DOHH2 (cell line): ENCODE data around the gene FAM89B.
A peak's percentile ranks its signal among the peaks of the same experiment; 100 is the strongest.

Source experiments
- H3F3A ChIP-seq: fragments of 200-600 bp; sonication (generic), shearing (Covaris generic); 2 replicates; pipeline ENCODE4 v1.6.0; 2016; ENCODE audit warnings: antibody characterized with exemption, mild to moderate bottlenecking; ENCODE audit not compliant: control insufficient read depth, insufficient read depth
- H3K27ac ChIP-seq: fragments of 200-600 bp; sonication (generic); 2 replicates; pipeline ENCODE4 v1.5.1; 2014; ENCODE audit warnings: low read depth, mild to moderate bottlenecking, low read length, moderate library complexity
- H3K27me3 ChIP-seq: fragments of 200-600 bp; sonication (generic); 2 replicates; pipeline ENCODE4 v1.6.1; 2014; ENCODE audit warnings: mild to moderate bottlenecking, low read length, mixed read lengths; ENCODE audit not compliant: control insufficient read depth
- H3K36me3 ChIP-seq: fragments of 200-600 bp; sonication (generic); 2 replicates; pipeline ENCODE4 v1.6.1; 2014; ENCODE audit warnings: mild to moderate bottlenecking, low read length, moderate library complexity, mixed read lengths; ENCODE audit not compliant: control insufficient read depth
- H3K4me1 ChIP-seq: fragments of 200-600 bp; sonication (generic); 2 replicates; pipeline ENCODE4 v1.6.1; 2014; ENCODE audit warnings: mild to moderate bottlenecking, low read length, mixed read lengths; ENCODE audit not compliant: control insufficient read depth
- H3K4me2 ChIP-seq: fragments of 200-600 bp; sonication (generic); 2 replicates; pipeline ENCODE4 v1.6.0; 2014; ENCODE audit warnings: mild to moderate bottlenecking, low read length, moderate library complexity
- H3K4me3 ChIP-seq: fragments of 200-600 bp; sonication (generic); 2 replicates; pipeline ENCODE4 v1.5.1; 2014; ENCODE audit warnings: mild to moderate bottlenecking, low read length, mixed read lengths
- H3K79me2 ChIP-seq: fragments of 200-600 bp; sonication (generic); 2 replicates; pipeline ENCODE4 v1.6.1; 2014; ENCODE audit warnings: mild to moderate bottlenecking, low read length, mixed read lengths; ENCODE audit not compliant: control insufficient read depth
- H3K9me2 ChIP-seq: fragments of 200-600 bp; sonication (generic); replicated peaks from 2 replicates; pipeline ENCODE4 v1.6.1; 2014; ENCODE audit warnings: mild to moderate bottlenecking, low read length, mixed read lengths; ENCODE audit not compliant: control insufficient read depth
- H3K9me3 ChIP-seq: fragments of 200-600 bp; sonication (generic); 2 replicates; pipeline ENCODE4 v1.6.1; 2014; ENCODE audit warnings: antibody characterized with exemption, low read length, mixed read lengths; ENCODE audit not compliant: control insufficient read depth, insufficient read depth
- H4K20me1 ChIP-seq: fragments of 200-600 bp; sonication (generic); 2 replicates; pipeline ENCODE4 v1.6.0; 2014; ENCODE audit warnings: low read depth, mild to moderate bottlenecking, antibody characterized with exemption, low read length, moderate library complexity; ENCODE audit not compliant: control insufficient read depth, insufficient read depth
- CTCF ChIP-seq: fragments of 200-600 bp; sonication (generic); IDR thresholded peaks from one replicate; pipeline ENCODE4 v1.5.1; 2014; ENCODE audit warnings: antibody characterized with exemption, mild to moderate bottlenecking, low read depth, low read length; ENCODE audit not compliant: poor library complexity, severe bottlenecking
- EZH2phosphoT487 ChIP-seq: fragments of 200-600 bp; sonication (generic); IDR thresholded peaks from 2 replicates; pipeline ENCODE4 v1.6.1; 2017; ENCODE audit warnings: borderline replicate concordance, mild to moderate bottlenecking, antibody characterized with exemption, low read length, moderate library complexity, mixed read lengths

The FAM89B gene

GRCh38 chr11:65524741-65525545 is 47.4 kb upstream of the FAM89B start, which contains the start of gene SCYL1:
Gene SCYL1 (plus strand): TSS chr11:65525083. CDS start chr11:65525154, 71 bp downstream.
- Histone ChIP-seq H3K27me3 (no peaks in the 10 kb centered on the region), H4K20me1 (peaks cover 9% of the 10 kb centered on the region; the same call in 1 of the 2 replicates), H3K79me2 (peaks cover 21% of the 10 kb centered on the region), H3K4me2 (peak within 1 kb of the TSS; percentile 94), H3K4me1 (peaks cover 31% of the 10 kb centered on the region), H3K27ac (0 out of 2 replicates have a peak within 1 kb of the TSS, but pooled peaks have one; percentile 14), H3K4me3 (peak within 1 kb of the TSS; percentile 94), H3K9me3 (no peaks in the 10 kb centered on the region), H3K9me2 (no peaks in the 10 kb centered on the region), H3F3A (0 out of 2 replicates have a peak, but pooled peaks cover 3% of the 10 kb centered on the region), H3K36me3 (peaks cover 29% of the 10 kb centered on the region)
- no peak for TF ChIP-seq CTCF
- no peak for TF ChIP-seq EZH2phosphoT487

- TF ChIP-seq CTCF (no peak), EZH2phosphoT487 (no peak)
- Histone ChIP-seq H3K27me3 (no peaks in the 10 kb centered on the region), H3K36me3 (peaks cover 37% of the 10 kb centered on the region), H3K4me2 (peak overlapping the region; percentile 94), H4K20me1 (peaks cover 9% of the 10 kb centered on the region; the same call in 1 of the 2 replicates), H3K9me2 (no peaks in the 10 kb centered on the region), H3F3A (0 out of 2 replicates have a peak, but pooled peaks cover 3% of the 10 kb centered on the region), H3K79me2 (peaks cover 21% of the 10 kb centered on the region), H3K4me3 (peak overlapping the region; percentile 94), H3K27ac (0 out of 2 replicates have a peak overlapping the region, but pooled peaks have one; percentile 14), H3K4me1 (peaks cover 31% of the 10 kb centered on the region), H3K9me3 (no peaks in the 10 kb centered on the region)
Observed at GRCh38 chr11:65525546-65526480, 46.5 kb upstream of the FAM89B start.

GRCh38 chr11:65526744-65527143 is 45.6 kb upstream of the FAM89B start:
- H3K4me1 ChIP-seq, result peaks cover 31% of the 10 kb centered on the region
- H3K79me2 ChIP-seq, result peaks cover 21% of the 10 kb centered on the region
- H3K4me2 ChIP-seq, result no peak overlapping the region; the same call in 1 of the 2 replicates
- no peaks in the 10 kb centered on the region for H3K9me2 ChIP-seq
- H3K4me3 ChIP-seq, result no peak overlapping the region
- H4K20me1 ChIP-seq, result peaks cover 9% of the 10 kb centered on the region; the same call in 1 of the 2 replicates
- peaks cover 46% of the 10 kb centered on the region for H3K36me3 ChIP-seq
- TF ChIP-seq EZH2phosphoT487, result no peak
- no peak for TF ChIP-seq CTCF
- no peaks in the 10 kb centered on the region for H3K27me3 ChIP-seq
- H3F3A ChIP-seq, result 0 out of 2 replicates have a peak, but pooled peaks cover 3% of the 10 kb centered on the region
- H3K27ac ChIP-seq, result no peak overlapping the region
- H3K9me3 ChIP-seq, result no peaks in the 10 kb centered on the region
